Stomach (tissue), 4 donors: ENCODE measurements around the gene SLC5A11.

Source experiments
- POLR2A ChIP-seq, 4 donors: fragments of 450-650 bp; IDR thresholded peaks; one replicate each; pipeline ENCODE4 v1.6.1; 2016; ENCODE audit warnings: antibody characterized with exemption in 4 of 4, control low read depth in 2 of 4, mild to moderate bottlenecking in 1 of 4, moderate library complexity in 1 of 4
- POLR2AphosphoS5 ChIP-seq, 3 donors: sonication (generic); formaldehyde crosslinking; IDR thresholded peaks; one replicate each; pipeline ENCODE4 v1.6.1; 2016; ENCODE audit warnings: antibody characterized with exemption in 3 of 3
- TF ChIP-seq, protein P1 (sequence below), 7 experiments: fragments of 450-650 bp in 4 of 7; fragments of 200-600 bp in 3 of 7; sonication (generic) in 3 of 7; IDR thresholded peaks; one replicate each; pipeline ENCODE4 v1.5.1; 2016 to 2019; ENCODE audit warnings: antibody characterized with exemption in 7 of 7, control low read depth in 2 of 7, mild to moderate bottlenecking in 1 of 7

DNA sequence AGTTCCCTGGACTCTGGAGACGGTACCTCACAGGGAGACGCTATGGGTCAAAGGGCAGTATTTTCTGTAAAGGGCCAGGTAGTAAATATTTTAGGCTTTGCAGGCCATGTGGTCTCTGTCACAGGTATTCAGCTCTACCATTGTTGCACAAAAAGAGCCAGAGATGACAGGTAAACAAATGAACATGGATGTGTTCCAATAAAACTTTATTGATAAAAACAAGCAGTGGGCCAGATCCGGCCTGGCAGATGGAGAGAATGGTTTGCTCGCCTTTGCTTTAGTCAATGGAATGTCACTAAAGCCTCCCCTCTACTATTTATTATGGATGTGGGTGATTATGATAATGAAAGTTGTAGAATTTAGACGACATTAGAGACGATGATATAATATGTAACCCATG, 8.9 kb upstream of the SLC5A11 start:
- no peak for TF ChIP-seq POLR2A (IDR thresholded peaks at IDR 0.05)
- TF ChIP-seq, protein P1, sequence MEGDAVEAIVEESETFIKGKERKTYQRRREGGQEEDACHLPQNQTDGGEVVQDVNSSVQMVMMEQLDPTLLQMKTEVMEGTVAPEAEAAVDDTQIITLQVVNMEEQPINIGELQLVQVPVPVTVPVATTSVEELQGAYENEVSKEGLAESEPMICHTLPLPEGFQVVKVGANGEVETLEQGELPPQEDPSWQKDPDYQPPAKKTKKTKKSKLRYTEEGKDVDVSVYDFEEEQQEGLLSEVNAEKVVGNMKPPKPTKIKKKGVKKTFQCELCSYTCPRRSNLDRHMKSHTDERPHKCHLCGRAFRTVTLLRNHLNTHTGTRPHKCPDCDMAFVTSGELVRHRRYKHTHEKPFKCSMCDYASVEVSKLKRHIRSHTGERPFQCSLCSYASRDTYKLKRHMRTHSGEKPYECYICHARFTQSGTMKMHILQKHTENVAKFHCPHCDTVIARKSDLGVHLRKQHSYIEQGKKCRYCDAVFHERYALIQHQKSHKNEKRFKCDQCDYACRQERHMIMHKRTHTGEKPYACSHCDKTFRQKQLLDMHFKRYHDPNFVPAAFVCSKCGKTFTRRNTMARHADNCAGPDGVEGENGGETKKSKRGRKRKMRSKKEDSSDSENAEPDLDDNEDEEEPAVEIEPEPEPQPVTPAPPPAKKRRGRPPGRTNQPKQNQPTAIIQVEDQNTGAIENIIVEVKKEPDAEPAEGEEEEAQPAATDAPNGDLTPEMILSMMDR (IDR thresholded peaks at IDR 0.05), result no peak
- no peak for TF ChIP-seq POLR2AphosphoS5 (IDR thresholded peaks at IDR 0.05)
